NCI-H128 (cell line): ENCODE data around the gene ATP8B2.
"Not testable (repeated sequence)": the region's sequence is repeated elsewhere in the genome, so short reads cannot be mapped to it uniquely, and the experiment has no call there.

ENCODE experiments used
- DNase-seq: peaks from one replicate; lab custom pipeline; 2025; ENCODE audit not compliant: unreplicated experiment; lab: John Stamatoyannopoulos, UW

The ATP8B2 gene

DNA sequence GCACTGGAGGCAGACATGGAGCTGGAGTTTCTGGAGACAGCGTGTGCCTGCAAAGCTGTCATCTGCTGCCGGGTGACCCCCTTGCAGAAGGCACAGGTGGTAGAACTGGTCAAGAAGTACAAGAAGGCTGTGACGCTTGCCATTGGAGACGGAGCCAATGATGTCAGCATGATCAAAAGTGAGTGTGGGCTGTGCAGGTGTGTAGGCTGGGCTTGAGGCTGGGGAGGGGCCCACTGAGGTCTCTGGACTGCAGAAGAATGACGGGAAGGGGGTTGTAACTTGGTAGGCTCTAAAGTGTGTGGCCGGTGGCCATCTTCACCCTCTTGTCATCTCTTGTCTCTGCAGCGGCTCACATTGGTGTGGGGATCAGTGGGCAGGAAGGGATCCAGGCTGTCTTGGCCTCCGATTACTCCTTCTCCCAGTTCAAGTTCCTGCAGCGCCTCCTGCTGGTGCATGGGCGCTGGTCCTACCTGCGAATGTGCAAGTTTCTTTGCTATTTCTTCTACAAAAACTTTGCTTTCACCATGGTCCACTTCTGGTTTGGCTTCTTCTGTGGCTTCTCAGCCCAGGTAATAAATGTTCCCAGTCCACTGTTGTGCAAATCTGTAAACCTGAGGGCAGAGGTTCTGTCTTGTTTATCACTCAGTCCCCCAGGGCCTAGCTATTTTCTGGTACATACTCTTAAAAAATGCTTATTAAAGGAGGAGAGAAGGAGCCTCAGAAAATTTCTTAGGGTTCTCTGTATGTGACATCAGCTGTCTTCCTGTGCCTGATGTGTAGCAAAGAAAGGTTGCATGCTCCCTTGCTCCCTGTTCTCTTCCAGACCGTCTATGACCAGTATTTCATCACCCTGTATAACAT, 19.9 kb downstream of the ATP8B2 start:
- no peak for DNase-seq

DNA sequence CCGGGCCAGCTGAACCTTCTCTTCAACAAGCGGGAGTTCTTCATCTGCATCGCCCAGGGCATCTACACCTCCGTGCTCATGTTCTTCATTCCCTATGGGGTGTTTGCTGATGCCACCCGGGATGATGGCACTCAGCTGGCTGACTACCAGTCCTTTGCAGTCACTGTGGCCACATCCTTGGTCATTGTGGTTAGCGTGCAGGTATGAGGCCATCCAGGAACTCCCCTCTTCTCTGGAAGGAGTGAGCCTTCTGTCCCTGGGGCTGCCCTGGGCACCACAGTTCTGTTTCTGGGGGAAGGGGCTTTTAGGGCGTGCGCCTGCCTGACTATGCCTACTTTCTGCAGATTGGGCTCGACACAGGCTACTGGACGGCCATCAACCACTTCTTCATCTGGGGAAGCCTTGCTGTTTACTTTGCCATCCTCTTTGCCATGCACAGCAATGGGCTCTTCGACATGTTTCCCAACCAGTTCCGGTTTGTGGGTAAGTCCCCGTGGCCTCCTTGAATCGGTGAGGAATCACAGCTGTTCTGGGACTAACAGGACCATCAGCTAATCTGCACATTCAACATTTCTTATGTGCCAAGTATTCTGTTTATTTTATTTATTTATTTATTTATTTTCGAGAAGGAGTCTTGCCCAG, 21.1 kb downstream of the ATP8B2 start:
- DNase-seq = no peak

DNA sequence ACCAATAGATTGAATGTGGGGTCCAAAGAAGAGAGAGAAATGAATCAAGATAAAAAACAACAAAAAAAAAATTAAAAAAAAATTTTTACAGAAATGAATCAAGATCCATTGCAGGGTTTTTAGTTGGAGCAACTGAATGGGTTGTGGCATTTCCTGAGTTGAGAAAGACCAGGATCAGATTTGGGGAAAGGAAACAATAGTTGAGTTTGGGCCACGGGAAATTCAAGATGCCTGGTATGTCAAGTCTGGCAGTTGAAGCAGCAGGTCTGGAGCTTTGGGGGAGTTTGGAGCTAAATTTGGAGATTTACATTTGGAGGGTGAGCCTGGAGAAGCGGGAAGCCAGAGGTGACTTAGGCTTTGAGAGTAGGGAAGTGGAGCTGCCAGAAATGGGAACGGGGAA, 22.6 kb downstream of the ATP8B2 start:
- no peak for DNase-seq

DNA sequence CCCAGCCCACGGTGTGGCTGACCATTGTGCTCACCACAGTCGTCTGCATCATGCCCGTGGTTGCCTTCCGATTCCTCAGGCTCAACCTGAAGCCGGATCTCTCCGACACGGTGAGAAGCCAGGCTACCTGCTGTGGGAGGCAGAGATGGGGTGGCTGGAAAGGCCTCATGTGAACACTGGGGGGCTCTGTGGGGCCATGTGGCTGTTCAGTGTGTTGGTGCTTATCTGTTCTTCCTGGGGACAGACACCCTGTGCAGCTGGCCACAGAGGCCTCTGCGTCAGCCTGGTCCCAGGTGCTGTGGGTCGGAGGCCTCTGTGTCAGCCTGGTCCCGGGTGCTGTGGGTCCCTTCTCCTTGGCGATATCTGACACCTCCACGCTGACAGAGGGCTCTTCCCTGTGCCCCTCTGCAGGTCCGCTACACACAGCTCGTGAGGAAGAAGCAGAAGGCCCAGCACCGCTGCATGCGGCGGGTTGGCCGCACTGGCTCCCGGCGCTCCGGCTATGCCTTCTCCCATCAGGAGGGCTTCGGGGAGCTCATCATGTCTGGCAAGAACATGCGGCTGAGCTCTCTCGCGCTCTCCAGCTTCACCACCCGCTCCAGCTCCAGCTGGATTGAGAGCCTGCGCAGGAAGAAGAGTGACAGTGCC, 23.2 kb downstream of the ATP8B2 start:
- no peak for DNase-seq

DNA sequence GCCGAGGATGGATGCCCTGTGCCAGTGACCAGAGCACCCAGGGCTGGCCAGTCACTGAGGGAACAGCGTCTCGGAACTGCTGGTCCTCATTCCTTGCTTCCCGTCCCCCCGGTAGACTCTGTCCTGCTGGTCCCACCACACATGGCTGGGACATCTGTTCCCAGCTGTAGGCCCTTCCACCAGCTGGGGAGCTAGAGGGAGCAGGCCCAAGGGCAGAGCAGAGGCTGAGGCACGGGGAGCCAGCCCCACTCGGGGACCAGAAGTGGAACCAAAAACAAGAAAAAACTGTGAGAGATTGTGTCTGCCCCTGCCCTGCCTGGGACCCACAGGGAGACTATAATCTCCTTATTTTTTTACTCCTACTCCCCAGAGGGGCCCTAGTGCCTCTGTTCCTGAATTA, 23.8 kb downstream of the ATP8B2 start:
- no peak for DNase-seq

DNA sequence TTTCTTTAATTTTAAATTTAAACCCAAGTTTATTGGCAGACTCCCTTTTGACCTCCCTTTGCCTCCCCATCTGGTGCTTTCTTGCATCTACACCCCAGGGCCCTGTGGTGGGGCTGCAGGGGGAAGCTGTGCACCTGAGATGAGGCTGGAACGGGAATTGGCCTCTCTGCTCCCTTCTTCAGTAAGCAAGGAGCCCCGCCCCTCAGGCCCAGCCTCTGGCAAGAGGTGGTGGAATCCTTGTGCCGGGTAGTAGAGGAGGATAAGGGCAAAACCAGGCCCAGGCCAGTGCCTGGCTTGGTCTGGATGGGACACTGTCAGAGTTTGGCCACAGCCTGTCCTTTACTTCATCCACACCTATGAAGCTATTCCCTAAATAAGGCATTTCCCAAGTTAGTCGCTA, 25.1 kb downstream of the ATP8B2 start:
- no peak for DNase-seq

DNA sequence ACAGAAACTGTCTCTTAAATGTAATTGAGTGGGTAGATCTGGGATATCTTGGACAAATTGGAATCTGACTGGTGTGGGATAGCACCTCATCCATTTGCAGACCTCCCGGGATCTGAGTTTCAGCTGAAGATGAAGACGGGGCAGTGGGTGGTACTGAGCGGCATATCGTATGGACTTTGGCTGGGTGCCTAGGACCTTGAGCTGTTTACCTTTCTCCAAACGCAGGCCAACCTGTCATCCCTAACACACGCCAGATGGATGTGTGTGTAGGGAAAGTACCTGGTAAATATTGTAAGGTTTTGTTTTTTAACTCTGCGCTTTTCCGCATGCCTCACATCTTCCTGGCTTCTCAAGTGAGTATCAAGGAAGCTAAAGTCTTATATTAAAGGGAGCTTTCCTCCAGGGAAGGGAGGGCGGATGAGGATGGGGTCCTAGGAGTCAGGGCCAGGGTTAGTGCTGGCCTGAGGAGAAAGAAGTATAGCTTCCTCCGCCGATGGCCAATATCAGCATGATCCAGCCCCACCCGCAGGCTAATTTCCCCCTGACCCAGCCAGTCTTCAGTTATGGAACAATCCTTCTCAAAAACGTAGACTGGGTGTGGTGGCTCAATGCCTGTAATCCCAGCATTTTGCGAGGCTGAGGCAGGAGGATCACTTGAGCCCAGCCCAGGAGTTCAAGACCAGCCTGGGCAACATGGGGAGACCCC, 26.2 kb downstream of the ATP8B2 start:
- DNase-seq = no peak

DNA sequence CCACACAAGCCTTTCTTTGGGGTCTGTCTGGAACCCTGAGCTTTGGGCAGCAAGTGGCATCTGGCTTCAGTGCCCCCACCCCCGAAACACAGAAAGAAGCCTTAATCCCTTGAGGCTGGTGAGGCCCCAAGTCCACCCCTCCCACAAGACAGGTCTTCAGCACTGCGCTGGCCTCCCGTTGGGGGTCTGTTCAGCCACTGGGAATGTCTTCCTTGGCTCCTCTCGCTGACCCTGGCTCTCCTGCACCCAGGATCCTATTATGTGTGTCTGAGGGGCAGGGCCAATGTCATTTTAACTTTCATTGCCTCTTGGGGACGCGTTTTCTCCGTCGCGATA, 26.9 kb downstream of the ATP8B2 start:
- DNase-seq = no peak

DNA sequence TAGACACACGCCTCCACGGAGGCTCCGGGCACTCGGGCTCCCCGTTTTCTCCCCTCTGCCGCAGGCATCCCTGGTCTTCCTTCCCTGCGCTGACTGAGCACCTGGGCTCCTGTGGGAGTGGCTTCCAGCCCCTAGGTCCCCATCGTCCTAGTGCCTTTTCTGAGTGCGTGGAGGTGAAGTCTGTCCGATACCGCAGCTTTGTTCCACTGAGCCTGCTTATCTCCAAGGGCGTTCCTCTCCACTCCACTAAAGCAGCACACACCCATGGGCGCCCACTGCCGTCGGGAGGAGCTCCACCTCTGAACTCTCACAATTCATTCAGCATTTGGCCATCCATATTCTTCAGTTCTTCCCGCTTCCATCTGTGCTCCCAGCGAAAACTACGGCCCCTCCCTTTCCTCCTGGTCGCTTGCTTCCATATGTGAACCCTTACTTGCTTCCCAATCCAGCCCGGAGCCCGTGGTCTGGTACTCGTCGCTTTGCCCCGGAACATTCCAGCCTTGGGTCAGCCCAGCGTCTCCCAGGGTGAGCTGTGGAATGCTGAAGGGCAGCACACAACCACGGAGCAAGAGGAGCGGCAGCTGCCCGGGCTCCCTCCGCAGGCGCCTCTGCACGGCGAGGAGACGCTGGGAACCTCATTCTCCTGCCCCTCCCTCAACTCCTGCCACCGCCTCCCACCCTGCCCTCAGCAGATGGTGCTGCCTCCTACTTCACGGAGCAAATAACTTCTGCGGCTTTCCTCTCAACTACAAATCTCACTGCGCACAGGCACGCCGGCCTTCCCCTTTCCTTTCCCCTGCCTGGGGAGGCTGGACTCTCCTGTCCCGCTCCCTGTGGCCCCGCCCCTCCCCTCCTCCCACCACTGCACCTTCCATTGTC, 27.5 kb downstream of the ATP8B2 start:
- no peak for DNase-seq

DNA sequence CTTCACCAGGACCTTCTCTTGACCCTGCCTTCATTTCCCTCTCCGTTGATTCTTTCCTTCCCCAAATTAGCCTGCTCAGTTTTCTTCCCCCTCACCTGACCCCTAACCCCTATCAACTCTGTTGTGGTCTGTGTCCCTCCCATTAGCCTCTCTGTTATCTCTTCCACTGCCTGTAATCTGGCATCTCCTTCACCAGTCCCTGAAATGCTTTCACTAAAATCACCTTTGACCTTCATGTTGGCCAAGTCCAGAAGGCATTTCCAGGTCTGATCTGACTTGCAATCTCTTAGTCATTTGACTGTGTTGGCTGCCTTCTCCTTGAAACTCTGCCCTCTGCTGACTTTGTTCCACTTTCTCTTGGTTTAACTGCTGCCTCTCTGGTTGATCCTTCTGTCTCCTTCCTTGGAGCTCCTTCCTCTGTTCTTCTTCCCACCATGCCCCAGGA, 28.2 kb downstream of the ATP8B2 start:
- no peak for DNase-seq

DNA sequence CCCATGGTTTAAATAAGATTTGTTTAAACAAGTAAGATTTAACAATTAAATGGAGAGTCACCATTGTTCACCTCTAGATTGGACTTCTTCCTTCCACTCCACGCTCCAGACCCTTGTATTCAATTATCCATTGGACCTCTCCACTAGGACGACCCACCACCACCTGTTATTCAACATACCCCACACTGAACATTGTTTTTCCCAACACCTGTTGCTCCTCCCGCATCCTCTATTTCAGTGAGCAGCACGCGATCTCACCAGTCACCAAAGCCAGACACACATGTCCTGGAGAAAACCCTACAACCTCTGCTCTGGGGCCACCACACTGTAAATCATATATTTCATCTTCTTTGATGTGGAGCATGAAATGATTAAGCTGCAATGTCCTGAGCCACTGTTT, 28.6 kb downstream of the ATP8B2 start:
- DNase-seq = no peak

DNA sequence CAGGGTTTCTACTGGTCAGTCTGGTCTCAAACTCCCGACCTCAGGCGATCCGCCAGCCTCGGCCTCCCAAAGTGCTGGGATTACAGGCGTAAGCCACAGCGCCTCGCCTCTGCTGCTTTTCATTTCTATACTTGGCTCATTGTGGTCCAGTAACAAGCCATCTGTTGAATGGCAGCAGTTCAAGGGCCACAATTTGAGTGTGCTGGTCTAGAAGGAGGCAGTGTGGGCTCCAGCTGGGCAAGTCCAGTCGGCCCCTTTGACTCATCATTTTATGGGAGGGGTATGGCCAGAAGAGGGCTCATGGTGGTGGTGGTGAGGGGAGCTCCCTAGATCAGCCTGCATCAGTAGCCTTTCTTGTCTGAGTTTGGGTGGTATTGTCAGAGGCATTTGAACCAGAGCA, 33.2 kb downstream of the ATP8B2 start:
- DNase-seq = no peak

DNA sequence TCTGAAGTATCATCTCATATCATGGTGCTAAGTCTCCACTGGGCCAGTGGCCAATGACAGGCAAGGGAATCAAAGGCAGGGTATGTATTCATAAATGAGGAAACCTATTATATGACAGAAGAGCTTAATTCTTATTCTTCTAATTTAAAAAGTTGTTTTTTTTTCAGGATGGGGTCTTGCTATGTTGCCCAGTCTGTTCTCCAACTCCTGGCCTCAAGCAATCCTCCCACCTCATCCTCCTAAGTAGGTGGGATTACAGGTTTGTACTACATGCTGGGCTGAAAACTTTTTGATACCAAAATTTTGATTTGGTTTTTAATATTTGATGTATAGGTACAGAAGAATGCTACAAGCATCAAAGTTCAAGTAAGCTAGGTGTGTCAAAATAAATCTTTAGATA, 35.0 kb downstream of the ATP8B2 start:
- DNase-seq = no peak

DNA sequence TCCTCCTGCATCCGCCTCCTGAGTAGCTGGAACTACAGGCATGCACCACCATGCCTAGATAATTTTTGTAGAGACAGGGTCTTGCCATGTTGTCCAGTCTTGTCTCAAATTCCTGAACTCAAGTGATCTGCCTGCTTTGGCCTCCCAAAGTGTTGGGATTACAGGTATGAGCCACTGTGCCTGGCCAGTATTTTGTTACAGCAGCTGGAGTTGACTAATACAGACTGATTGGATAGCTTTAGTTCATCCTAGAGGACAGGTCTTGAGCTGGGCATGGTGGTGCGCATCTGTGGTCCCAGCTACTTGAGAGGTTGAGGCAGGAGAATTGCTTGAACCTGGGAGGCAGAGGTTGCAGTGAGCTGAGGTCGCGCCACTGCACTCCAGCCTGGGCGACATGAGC, 35.6 kb downstream of the ATP8B2 start:
- not testable (repeated sequence) for DNase-seq

DNA sequence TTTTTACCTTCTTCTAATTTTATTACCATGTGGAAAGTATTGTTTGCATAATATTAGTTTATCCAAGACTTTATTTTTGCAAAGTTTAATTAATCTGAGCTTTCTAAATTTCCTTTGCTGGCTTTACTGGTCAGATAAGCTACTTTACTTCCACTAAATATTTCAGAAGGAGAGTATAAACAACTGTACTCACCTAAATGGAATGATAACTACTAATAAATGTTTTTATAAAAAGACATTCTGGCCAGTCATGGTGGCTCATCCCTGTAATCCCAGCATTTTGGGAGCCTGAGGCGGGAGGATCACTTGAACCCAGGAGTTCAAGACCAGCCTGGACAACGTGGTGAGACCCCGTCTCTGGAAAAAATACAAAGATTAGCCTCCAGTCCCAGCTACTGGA, 36.0 kb downstream of the ATP8B2 start:
- DNase-seq = no peak

DNA sequence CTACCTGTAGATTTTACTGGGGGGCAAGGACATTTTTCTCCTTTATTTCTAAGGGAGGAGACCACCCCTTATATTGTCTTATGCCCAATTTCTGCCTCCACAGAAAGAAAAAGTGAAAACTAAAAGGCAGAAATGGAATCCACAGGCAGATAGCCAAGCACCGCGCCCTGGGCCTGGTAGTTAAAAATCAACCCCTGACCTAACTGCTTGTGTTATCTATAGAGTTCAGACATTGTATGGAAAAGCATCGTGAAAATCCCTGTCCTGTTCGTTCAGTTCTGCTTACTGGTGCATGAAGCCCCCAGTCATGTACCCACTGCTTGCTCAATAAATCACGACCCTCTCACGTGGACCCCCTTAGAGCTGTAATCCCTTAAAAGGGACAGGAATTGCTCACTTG, 46.1 kb downstream of the ATP8B2 start:
- DNase-seq = no peak

DNA sequence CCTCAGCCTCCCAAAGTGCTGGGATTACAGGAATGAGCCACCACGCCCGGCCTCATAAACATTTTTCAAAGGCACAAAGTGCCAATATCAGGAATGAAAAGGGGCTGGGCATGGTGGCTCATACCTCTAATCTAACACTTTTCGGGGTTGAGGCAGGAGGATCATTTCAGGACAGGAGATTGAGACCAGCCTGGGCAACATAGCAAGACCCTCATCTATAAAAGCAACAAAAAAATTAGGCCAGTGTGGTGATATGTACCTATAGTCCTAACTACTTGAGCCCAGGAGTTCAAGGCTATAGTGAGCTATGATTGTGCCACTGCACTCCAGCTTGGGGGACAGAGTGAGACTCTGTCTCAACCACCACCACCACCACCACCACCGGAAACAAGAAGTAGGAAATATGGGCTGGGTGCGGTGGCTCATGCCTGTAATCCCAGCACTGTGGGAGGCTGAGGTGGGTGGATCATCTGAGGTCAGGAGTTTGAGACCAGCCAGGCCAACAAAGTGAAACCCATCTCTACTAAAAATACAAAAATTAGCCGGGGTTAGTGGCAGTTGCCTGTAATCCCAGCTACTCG, 48.5 kb downstream of the ATP8B2 start:
- not testable (repeated sequence) for DNase-seq

DNA sequence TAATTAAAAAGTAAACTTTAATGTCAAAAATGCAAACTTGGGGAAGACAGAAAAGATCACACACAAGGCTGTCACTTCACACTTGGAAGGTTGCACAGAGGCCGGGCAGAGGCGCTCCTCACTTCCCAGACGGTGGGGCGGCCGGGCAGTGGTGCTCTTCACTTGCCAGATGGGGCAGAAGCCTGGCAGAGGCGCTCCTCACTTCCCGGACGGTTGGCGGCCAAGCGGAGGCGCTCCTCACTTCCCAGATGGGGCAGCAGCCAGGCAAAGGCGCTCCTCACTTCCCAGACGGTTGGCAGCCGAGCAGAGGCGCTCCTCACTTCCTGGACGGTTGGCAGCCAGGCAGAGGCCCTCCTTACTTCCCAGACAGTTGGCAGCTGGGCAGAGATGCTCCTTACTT, 54.0 kb downstream of the ATP8B2 start:
- no peak for DNase-seq

DNA sequence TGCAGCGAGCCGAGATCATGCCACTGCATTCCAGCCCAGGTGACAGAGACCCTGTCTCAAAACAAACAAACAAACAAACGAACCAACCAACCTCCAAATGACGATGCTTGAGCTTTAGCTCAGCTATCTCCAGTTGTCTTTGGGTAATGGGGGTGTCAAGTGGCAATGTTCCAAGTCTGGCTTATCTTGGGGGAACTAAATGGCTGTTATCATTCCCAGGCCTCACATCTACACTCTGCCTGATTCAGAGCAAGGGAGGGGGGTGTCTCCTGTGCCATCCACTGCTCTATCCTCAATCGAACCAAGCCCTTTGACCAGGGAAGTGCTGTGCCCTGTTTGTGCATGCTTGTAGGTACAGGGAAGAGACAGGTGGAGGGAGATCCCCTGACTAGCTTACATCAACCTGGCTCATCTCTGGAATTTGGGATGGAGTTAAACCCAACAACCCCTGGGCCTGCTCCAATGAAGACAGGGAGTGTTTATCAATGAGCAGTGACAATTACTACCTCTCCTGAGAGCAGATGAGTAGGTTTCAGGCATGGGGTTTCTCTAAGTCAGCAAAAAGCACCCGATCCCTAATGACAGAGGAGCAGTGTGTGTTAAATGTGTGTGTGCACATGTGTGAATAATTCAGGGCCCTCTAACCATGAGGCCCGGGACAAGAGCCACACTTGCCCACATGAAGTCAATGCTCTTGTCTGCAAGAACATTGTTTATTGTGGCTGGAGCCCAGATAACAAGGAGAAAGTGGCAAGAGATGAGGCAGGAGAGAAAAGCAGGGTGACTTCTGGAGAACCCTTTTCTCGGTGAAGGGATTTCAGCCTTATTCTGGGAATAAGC, 59.5 kb downstream of the ATP8B2 start:
- no peak for DNase-seq
